H1 (cell line): ENCODE results near the gene SORCS3. TPM values are rescaled to one million over a fixed set of nuclear protein-coding genes. Genes with fewer than 3 reads are reported as not detected.
A peak's percentile ranks its signal among the peaks of the same experiment; 100 is the strongest.

Source experiments
- CHD1 ChIP-seq: IDR thresholded peaks from 2 replicates; pipeline ENCODE4 v1.6.1; 2012; ENCODE audit warnings: low read depth, low read length, improper control_type of control experiment
- CHD2 ChIP-seq: IDR thresholded peaks from 2 replicates; pipeline ENCODE4 v1.6.1; 2012; ENCODE audit warnings: low read length, improper control_type of control experiment
- CREB1 ChIP-seq: IDR thresholded peaks from 2 replicates; pipeline ENCODE4 v1.6.1; 2012; ENCODE audit warnings: inconsistent platforms
- CTBP2 ChIP-seq: IDR thresholded peaks from 2 replicates; pipeline ENCODE4 v1.7.0; 2011; ENCODE audit warnings: borderline replicate concordance, mild to moderate bottlenecking, moderate library complexity, mixed read lengths, low read length; ENCODE audit not compliant: insufficient read depth, insufficient read length
- EZH2 ChIP-seq: fragments of 200-600 bp; sonication (generic); IDR thresholded peaks from 2 replicates; pipeline ENCODE4 v1.7.1; 2012; ENCODE audit warnings: low read depth, mild to moderate bottlenecking, moderate library complexity, low read length, inconsistent platforms; ENCODE audit not compliant: severe bottlenecking
- FOSL1 ChIP-seq: IDR thresholded peaks from 2 replicates; pipeline ENCODE4 v1.6.1; 2011; ENCODE audit warnings: mild to moderate bottlenecking, low read depth, low read length, moderate library complexity; ENCODE audit not compliant: insufficient read depth
- KDM1A ChIP-seq: fragments of 200-600, 300-600 bp; sonication (generic); IDR thresholded peaks from 2 replicates; pipeline ENCODE4 v1.7.1; 2016; ENCODE audit warnings: mild to moderate bottlenecking, low read length, borderline replicate concordance
- POLR2A ChIP-seq, 2 experiments: IDR thresholded peaks; 1 replicate in 1 of 2; 2 replicates in 1 of 2; pipeline ENCODE4 v1.6.1; 2011; ENCODE audit warnings: low read depth in 2 of 2, low read length in 2 of 2, mild to moderate bottlenecking in 2 of 2; ENCODE audit errors: control extremely low read depth in 1 of 2
- POU5F1 ChIP-seq: IDR thresholded peaks from 2 replicates; pipeline ENCODE4 v1.6.1; 2011; ENCODE audit warnings: low read depth, mild to moderate bottlenecking, low read length, moderate library complexity
- RAD21 ChIP-seq, 2 experiments: IDR thresholded peaks in 1 of 2; conservative IDR thresholded peaks in 1 of 2; 2 replicates each; pipeline ENCODE4 v1.6.1; 2011; ENCODE audit warnings: low read depth in 2 of 2, low read length in 2 of 2, improper control_type of control experiment in 1 of 2, inconsistent platforms in 1 of 2, mild to moderate bottlenecking in 1 of 2, moderate library complexity in 1 of 2
- RBBP5 ChIP-seq: IDR thresholded peaks from 2 replicates; pipeline ENCODE4 v1.7.1; 2012; ENCODE audit warnings: low read depth, mild to moderate bottlenecking, inconsistent platforms, low read length, moderate library complexity, borderline replicate concordance
- RNF2 ChIP-seq: fragments of 200-900, 300-1000 bp; sonication (generic); IDR thresholded peaks from 2 replicates; pipeline ENCODE4 v1.7.1; 2016; ENCODE audit warnings: borderline replicate concordance, low read depth, mild to moderate bottlenecking, antibody characterized with exemption, low read length; ENCODE audit not compliant: poor library complexity, severe bottlenecking; ENCODE audit errors: missing control alignments
- SIRT6 ChIP-seq: IDR thresholded peaks from one replicate; pipeline ENCODE4 v1.7.1; 2012; ENCODE audit warnings: low read length, inconsistent platforms
- SUZ12 ChIP-seq: fragments of 200-600 bp; sonication (generic); IDR thresholded peaks from 2 replicates; pipeline ENCODE4 v1.6.1; 2012; ENCODE audit warnings: mild to moderate bottlenecking, inconsistent platforms, low read length, moderate library complexity, mixed read lengths
- ZNF274 ChIP-seq: IDR thresholded peaks from 2 replicates; pipeline ENCODE4 v1.7.0; 2012; ENCODE audit warnings: low read length, borderline replicate concordance; ENCODE audit errors: extremely low read depth
- polyA plus RNA-seq, 7 experiments: library from polyadenylated mRNA; depleted of rRNA in 3 of 7; stranded (reverse) in 5 of 7; unstranded in 2 of 7; fragments of >200 nt in 5 of 7; fragments of 200-250 nt in 2 of 7; gene quantifications; 1 replicate in 5 of 7; 2 replicates in 1 of 7; 4 replicates in 1 of 7; pipeline versions ENCODE4 v1.2.1 to v1.2.3, GENCODE V29; 2011 to 2013; ENCODE audit warnings: missing spikeins in 2 of 7, mixed read lengths in 2 of 7
- total RNA-seq: library from RNA; stranded (reverse); fragmentation: NEBNext Ultra II Directional; extraction: Animal tissue kit (Norgen Biotek cat#: 25700); gene quantifications from 2 replicates; pipeline ENCODE4 v1.2.1, GENCODE V29; 2021

The SORCS3 gene
- total and polyA plus RNA-seq, 2 of the 8 experiments (the other 6 are each of a cell fraction or from before 2014, with no cell fraction given): 0.26 to 0.88 TPM

DNA sequence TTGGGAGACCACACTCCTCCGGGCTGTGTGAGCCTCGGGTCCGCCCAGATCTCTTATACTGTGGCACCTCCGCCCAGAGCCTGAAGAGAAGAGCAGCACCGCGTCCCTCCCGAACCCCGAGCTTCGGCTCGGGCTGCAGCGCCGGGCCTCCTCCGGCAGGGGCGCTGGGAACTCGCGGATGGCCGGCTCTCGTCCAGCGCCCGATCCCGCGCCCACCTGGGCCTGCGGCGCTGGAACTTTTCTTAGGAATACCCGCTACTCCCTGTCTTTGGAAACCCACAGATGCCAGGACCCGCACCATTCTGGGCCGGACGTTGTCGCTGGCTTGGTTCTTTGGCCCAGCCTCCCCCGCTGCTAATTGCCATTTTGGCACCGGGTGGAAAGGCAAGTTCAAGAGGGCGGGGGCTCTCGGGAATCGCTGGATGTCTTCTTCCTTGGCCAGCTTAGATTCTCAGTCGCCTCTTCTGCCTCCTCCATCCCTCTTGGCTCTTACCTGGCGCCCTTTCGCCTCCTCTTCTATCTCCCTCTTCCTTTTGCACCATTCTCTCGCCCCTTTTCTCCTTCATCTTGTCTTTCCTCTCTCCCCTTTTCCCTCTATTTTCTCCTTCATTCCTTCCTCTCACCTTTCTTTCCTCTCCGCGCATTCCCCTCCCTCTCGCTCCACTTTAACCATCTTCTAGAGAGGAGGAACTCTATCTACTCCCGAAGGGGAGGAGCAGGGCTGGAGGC is 2.1 kb upstream of the SORCS3 start (continued):
- no peak for TF ChIP-seq POLR2A (IDR thresholded peaks at IDR 0.05; ENCODE audit: control extremely low read depth in 1 of 2, low read depth in 2 of 2, low read length in 2 of 2)
- TF ChIP-seq RBBP5: no peak; the same call in 1 of the 2 replicates
- TF ChIP-seq RNF2: no peak
- no peak for TF ChIP-seq CREB1
- TF ChIP-seq FOSL1: no peak
- no peak for TF ChIP-seq POU5F1
- no peak for TF ChIP-seq CHD1
- no peak for TF ChIP-seq SUZ12
- TF ChIP-seq CTBP2: peak; percentile 14
- TF ChIP-seq EZH2: no peak
- TF ChIP-seq SIRT6: no peak
- TF ChIP-seq RAD21 (IDR thresholded peaks at IDR 0.05 in 1 of 2, conservative IDR thresholded peaks at IDR 0.05 in 1 of 2; ENCODE audit: low read depth in 2 of 2, low read length in 2 of 2): peak; percentile 80 to 86
- TF ChIP-seq KDM1A: no peak
- TF ChIP-seq CHD2: no peak
- no peak for TF ChIP-seq ZNF274
